Activated CD4-positive, alpha-beta T cell treated with anti-CD3 and anti-CD28 coated beads, Interleukin-10, Interleukin-2, amounts not matched to agents 100 ng/mL and 50 ng/mL, durations not matched to agents 16 hours and 8 hours (primary cell): ENCODE results near the gene SLC16A14.
"Not testable (repeated sequence)": the region's sequence is repeated elsewhere in the genome, so short reads cannot be mapped to it uniquely, and the experiment has no call there.

Source experiments
- DNase-seq: peaks from one replicate; pipeline ENCODE4 v3.0.0-alpha.2; 2020

The SLC16A14 gene

GRCh38 chr2:230068651-230069055 is at the start of gene SLC16A14:
SLC16A14 (minus strand) TSS chr2:230068924; CDS start chr2:230059352, 9,572 bp downstream.
- peak; percentile 57 for DNase-seq

- DNase-seq, result no peak
Observed at GRCh38 chr2:230106771-230107170, 38.0 kb upstream of the SLC16A14 start.

GRCh38 chr2:230101967-230102366 is 33.2 kb upstream of the SLC16A14 start:
- not testable (repeated sequence) for DNase-seq

GRCh38 chr2:230097841-230098240 is 29.1 kb upstream of the SLC16A14 start:
- no peak for DNase-seq

GRCh38 chr2:230097424-230097823 is 28.7 kb upstream of the SLC16A14 start:
- DNase-seq, result no peak

GRCh38 chr2:230090967-230091366 is 22.2 kb upstream of the SLC16A14 start:
- DNase-seq, result no peak

- DNase-seq, result no peak
Observed at GRCh38 chr2:230085201-230085600, 16.5 kb upstream of the SLC16A14 start.

GRCh38 chr2:230077851-230078547 is 9.3 kb upstream of the SLC16A14 start:
- no peak for DNase-seq

- no peak for DNase-seq
Observed at GRCh38 chr2:230076819-230077218, 8.1 kb upstream of the SLC16A14 start.

- no peak for DNase-seq
Observed at GRCh38 chr2:230075988-230076631, 7.4 kb upstream of the SLC16A14 start.

- no peak for DNase-seq
Observed at GRCh38 chr2:230071421-230071820, 2.7 kb upstream of the SLC16A14 start.

GRCh38 chr2:230069402-230069801 is 678 bp upstream of the SLC16A14 start:
- peak; percentile 53 for DNase-seq

- DNase-seq, result peak; percentile 53
Observed at GRCh38 chr2:230068016-230068650, 591 bp downstream of the SLC16A14 start.

GRCh38 chr2:230060672-230061293 is 7.9 kb downstream of the SLC16A14 start:
- DNase-seq, result no peak

GRCh38 chr2:230053753-230054478 is 14.8 kb downstream of the SLC16A14 start:
- DNase-seq, result peak; percentile 17

- DNase-seq, result no peak
Observed at GRCh38 chr2:230052299-230052698, 16.4 kb downstream of the SLC16A14 start.

GRCh38 chr2:230050136-230050535 is 18.6 kb downstream of the SLC16A14 start:
- no peak for DNase-seq

- DNase-seq, result no peak
Observed at GRCh38 chr2:230048010-230048671, 20.6 kb downstream of the SLC16A14 start.

- no peak for DNase-seq
Observed at GRCh38 chr2:230046491-230046890, 22.2 kb downstream of the SLC16A14 start.

GRCh38 chr2:230043461-230043860 is 25.3 kb downstream of the SLC16A14 start:
- no peak for DNase-seq

GRCh38 chr2:230043025-230043424 is 25.7 kb downstream of the SLC16A14 start:
- no peak for DNase-seq

GRCh38 chr2:230042195-230042594 is 26.5 kb downstream of the SLC16A14 start:
- DNase-seq, result no peak
